Astrocyte (in vitro differentiated cells and primary cell): Measurements from ENCODE around the gene CNN1.

ENCODE experiments used
- CTCF ChIP-seq: IDR thresholded peaks from 2 replicates; pipeline ENCODE4 v1.5.1; 2011; ENCODE audit warnings: low read depth, mild to moderate bottlenecking, inconsistent platforms, low read length, moderate library complexity; ENCODE audit not compliant: insufficient read depth
- EZH2 ChIP-seq: IDR thresholded peaks from 2 replicates; pipeline ENCODE4 v1.6.1; 2012; ENCODE audit warnings: mild to moderate bottlenecking, low read length, inconsistent platforms; ENCODE audit not compliant: insufficient read depth

- no peak for TF ChIP-seq CTCF
- TF ChIP-seq EZH2 = no peak
Observed at GRCh38 chr19:11554160-11554559, 15.5 kb downstream of the CNN1 start.
